ENCODE measurements around the gene ETV5.

ETV5 gene

DNA sequence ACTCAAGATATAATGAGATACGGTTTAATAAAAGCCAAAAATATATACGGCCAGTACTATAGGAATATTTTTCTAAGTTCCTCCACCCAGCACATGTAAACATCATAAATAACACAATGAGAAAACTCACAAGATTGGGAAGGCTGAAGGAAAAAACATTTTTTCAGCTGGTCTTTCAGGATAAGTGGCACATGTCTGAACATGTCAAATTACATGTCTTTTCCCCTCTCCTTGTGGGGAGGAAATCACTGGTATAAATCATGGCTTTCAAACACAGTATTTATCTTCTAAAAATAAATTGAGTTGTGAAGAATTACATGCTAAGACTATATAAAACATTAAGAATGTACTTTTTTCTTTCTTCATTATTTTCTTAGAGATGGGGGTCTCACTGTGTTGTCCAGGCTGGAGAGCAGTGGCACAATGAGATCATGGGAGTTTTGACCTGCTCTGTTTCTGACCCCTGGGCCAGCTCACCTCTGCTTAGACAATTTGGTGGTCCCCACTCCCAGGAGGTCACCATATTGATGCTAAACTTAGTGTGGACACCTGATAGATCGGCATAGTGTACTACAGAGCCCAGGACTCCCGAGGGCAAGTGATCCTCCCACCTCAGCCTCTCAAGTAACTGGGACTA, 32.8 kb downstream of the ETV5 start:
- peaks cover 5% of the 10 kb centered on the region for H3K4me1 Mint-ChIP-seq
- peaks cover 49% of the 10 kb centered on the region for H3K36me3 Mint-ChIP-seq (ENCODE audit: low read depth)
- H3K4me3 Mint-ChIP-seq = no peak overlapping the region
- peaks cover 10% of the 10 kb centered on the region for H3K9me3 Mint-ChIP-seq
- no peaks in the 10 kb centered on the region for H3K27me3 Mint-ChIP-seq (ENCODE audit: low read depth)
- no peak overlapping the region for H3K27ac Mint-ChIP-seq
- TF ChIP-seq, protein P1, sequence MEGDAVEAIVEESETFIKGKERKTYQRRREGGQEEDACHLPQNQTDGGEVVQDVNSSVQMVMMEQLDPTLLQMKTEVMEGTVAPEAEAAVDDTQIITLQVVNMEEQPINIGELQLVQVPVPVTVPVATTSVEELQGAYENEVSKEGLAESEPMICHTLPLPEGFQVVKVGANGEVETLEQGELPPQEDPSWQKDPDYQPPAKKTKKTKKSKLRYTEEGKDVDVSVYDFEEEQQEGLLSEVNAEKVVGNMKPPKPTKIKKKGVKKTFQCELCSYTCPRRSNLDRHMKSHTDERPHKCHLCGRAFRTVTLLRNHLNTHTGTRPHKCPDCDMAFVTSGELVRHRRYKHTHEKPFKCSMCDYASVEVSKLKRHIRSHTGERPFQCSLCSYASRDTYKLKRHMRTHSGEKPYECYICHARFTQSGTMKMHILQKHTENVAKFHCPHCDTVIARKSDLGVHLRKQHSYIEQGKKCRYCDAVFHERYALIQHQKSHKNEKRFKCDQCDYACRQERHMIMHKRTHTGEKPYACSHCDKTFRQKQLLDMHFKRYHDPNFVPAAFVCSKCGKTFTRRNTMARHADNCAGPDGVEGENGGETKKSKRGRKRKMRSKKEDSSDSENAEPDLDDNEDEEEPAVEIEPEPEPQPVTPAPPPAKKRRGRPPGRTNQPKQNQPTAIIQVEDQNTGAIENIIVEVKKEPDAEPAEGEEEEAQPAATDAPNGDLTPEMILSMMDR (IDR thresholded peaks at IDR 0.05; ENCODE audit: unreplicated experiment in 3 of 3) = no peak

DNA sequence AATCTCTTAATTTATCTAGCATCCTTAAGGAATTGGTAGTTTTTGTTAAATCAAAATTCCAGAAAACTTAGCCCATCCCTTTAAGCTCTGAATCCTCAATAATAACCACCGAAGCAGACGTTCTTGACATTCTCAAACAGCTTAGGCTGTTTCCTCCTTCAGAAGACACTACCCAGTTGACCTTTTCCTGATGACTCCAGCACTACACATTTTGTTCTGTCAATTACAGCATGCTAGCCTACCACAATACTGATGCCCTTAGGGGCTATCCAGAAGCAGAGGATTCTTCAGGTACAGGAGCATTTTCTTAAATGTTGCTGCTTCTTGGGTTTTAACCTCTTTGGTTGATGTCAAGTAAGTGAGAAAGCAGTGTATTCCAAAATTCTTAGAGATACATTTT, 33.4 kb downstream of the ETV5 start:
- peaks cover 10% of the 10 kb centered on the region for H3K4me1 Mint-ChIP-seq
- no peak overlapping the region for H3K4me3 Mint-ChIP-seq
- peaks cover 10% of the 10 kb centered on the region for H3K9me3 Mint-ChIP-seq
- peaks cover 48% of the 10 kb centered on the region for H3K36me3 Mint-ChIP-seq (ENCODE audit: low read depth)
- H3K27ac Mint-ChIP-seq = no peak overlapping the region
- no peaks in the 10 kb centered on the region for H3K27me3 Mint-ChIP-seq (ENCODE audit: low read depth)
- TF ChIP-seq, protein P1 (IDR thresholded peaks at IDR 0.05; ENCODE audit: unreplicated experiment in 3 of 3) = no peak

DNA sequence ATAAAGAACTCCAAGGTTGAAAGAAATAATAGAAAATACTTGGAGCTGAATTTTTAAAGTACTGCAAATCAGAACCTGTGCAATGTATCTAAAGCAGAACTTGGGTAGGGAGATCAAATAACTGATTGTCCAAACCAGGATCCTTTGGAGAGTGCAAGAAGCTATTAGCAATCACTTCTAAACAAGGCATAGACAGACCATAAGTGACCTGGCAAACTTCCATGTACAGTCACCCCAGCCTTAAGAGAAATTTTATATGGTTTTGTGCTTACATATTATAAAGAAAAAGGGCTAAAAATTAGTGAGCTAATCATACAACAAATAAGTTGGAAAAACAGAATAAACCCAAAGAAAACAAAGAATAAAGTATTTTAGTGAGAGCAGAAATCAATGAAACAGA, 35.2 kb downstream of the ETV5 start:
- peaks cover 45% of the 10 kb centered on the region for H3K36me3 Mint-ChIP-seq (ENCODE audit: low read depth)
- H3K9me3 Mint-ChIP-seq = peaks cover 10% of the 10 kb centered on the region
- H3K27ac Mint-ChIP-seq = no peak overlapping the region

DNA sequence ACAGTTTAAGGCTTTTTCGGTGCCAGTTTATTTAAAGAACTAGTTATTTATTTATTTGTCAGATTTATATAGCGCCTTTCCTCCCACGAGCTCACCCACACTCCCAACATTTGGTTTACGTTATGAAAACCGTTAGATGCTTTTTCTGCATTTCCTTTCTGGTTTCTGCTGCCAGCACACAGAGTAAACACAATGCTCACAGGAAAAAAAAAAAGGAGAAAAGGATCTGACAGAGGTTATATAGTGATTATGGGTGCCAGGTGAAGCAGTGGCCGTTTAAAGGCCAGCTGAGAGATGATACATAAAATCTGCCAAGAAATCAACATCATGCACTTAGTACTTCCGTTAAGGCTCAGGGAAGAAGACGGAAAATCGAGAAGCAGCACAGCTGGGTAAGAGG, 37.9 kb downstream of the ETV5 start:
- H3K36me3 Mint-ChIP-seq (ENCODE audit: low read depth) = peaks cover 40% of the 10 kb centered on the region
- peaks cover 10% of the 10 kb centered on the region for H3K9me3 Mint-ChIP-seq
- H3K4me1 Mint-ChIP-seq = peaks cover 15% of the 10 kb centered on the region
- TF ChIP-seq, protein P1 (IDR thresholded peaks at IDR 0.05; ENCODE audit: unreplicated experiment in 3 of 3) = no peak
- peak overlapping the region in 2 of 3 experiments; percentile 8 to 36 for H3K27ac Mint-ChIP-seq
- H3K4me3 Mint-ChIP-seq = no peak overlapping the region
- H3K27me3 Mint-ChIP-seq (ENCODE audit: low read depth) = no peaks in the 10 kb centered on the region

More for the DNA sequence above, 35.2 kb downstream of the ETV5 start:
- TF ChIP-seq, protein P1 (IDR thresholded peaks at IDR 0.05; ENCODE audit: unreplicated experiment in 3 of 3) = no peak
- Mint-ChIP-seq H3K27me3 (ENCODE audit: low read depth) (no peaks in the 10 kb centered on the region), H3K4me3 (no peak overlapping the region), H3K4me1 (peaks cover 15% of the 10 kb centered on the region)

DNA sequence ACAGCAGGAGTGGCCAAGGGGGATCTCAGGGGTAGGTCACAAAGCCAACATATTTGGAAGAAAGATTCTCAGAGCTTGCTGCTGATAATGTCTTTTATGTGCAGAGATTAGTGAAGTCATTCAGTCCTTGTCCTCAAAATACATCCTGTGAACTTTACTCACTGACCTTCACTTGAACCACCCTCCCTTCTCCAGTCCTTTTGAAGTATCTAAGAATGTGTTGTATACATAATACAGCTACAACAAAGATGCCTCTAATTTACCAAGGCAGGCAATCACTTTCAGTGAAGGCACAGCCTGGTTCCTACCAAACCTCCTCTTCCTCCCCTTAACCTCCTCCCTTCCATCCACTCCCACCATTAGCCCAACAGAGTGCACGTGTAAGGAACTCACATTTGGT, 38.3 kb downstream of the ETV5 start:
- Mint-ChIP-seq H3K9me3 (peaks cover 10% of the 10 kb centered on the region), H3K27ac (peak overlapping the region in 2 of 3 experiments; percentile 4 to 8), H3K4me3 (no peak overlapping the region), H3K36me3 (ENCODE audit: low read depth) (peaks cover 40% of the 10 kb centered on the region), H3K4me1 (peaks cover 15% of the 10 kb centered on the region), H3K27me3 (ENCODE audit: low read depth) (no peaks in the 10 kb centered on the region)
- TF ChIP-seq, protein P1 (IDR thresholded peaks at IDR 0.05; ENCODE audit: unreplicated experiment in 3 of 3) = no peak

DNA sequence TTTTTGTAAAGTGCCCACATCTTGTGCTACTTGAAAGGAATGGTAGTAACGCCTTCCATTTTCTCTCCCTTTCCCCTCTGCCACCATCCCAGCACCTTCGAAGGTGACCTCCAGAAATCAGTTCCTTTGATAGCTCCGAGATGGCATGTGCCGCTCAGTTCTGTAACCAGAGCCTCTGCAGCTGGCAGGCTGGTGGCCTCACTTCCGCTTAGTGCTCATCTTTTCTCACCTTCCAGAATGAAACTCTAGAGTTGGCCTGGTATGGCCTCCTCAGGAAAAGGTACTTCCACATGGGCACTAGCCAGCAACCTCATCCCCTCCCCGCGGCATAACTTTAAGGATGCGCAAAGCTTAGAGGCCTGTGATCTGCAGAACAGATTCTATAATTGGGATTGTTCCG, 38.8 kb downstream of the ETV5 start:
- Mint-ChIP-seq H3K27me3 (ENCODE audit: low read depth) (no peaks in the 10 kb centered on the region), H3K27ac (peak overlapping the region in 1 of 3 experiments; percentile 4), H3K9me3 (peaks cover 6% of the 10 kb centered on the region), H3K4me1 (peaks cover 15% of the 10 kb centered on the region), H3K4me3 (no peak overlapping the region), H3K36me3 (ENCODE audit: low read depth) (peaks cover 38% of the 10 kb centered on the region)
- TF ChIP-seq, protein P1 (IDR thresholded peaks at IDR 0.05; ENCODE audit: unreplicated experiment in 3 of 3) = no peak
